Measurements from ENCODE around the gene RHBDD2.

GRCh38 chr7:75920431-75921161 lies 41.8 kb downstream of the RHBDD2 start:
- TF ChIP-seq, protein P1, sequence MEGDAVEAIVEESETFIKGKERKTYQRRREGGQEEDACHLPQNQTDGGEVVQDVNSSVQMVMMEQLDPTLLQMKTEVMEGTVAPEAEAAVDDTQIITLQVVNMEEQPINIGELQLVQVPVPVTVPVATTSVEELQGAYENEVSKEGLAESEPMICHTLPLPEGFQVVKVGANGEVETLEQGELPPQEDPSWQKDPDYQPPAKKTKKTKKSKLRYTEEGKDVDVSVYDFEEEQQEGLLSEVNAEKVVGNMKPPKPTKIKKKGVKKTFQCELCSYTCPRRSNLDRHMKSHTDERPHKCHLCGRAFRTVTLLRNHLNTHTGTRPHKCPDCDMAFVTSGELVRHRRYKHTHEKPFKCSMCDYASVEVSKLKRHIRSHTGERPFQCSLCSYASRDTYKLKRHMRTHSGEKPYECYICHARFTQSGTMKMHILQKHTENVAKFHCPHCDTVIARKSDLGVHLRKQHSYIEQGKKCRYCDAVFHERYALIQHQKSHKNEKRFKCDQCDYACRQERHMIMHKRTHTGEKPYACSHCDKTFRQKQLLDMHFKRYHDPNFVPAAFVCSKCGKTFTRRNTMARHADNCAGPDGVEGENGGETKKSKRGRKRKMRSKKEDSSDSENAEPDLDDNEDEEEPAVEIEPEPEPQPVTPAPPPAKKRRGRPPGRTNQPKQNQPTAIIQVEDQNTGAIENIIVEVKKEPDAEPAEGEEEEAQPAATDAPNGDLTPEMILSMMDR (IDR thresholded peaks at IDR 0.05), result no peak
- TF ChIP-seq POLR2AphosphoS5 (IDR thresholded peaks at IDR 0.05) (no peak), POLR2A (IDR thresholded peaks at IDR 0.05) (no peak)

Measured in gastroesophageal sphincter (tissue), 3 donors.